Natural killer cell (primary cell): ENCODE data around the gene MACROD2. TPM values are rescaled to one million over a fixed set of nuclear protein-coding genes. Genes with fewer than 3 reads are reported as not detected.

ENCODE experiments used
- ATAC-seq, 3 donors: fragments of 150-1000 bp in 2 of 3; fragments of 200-7000 bp in 1 of 3; cut with Tn5 transposase; 1 replicate in 1 of 3; 2 replicates in 2 of 3; pipeline ENCODE4 v1.10.0; 2021; ENCODE audit warnings: mild to moderate bottlenecking in 2 of 3, moderate library complexity in 2 of 3
- DNase-seq, 2 donors: peaks; one replicate each; pipeline versions ENCODE4 v3.0.0 to v3.0.0-alpha.2; 2013 to 2021; ENCODE audit warnings: mixed read lengths in 1 of 2
- H3K27ac ChIP-seq: one replicate; pipeline ENCODE4 v1.5.1; 2013; ENCODE audit warnings: mild to moderate bottlenecking, low read length
- H3K27me3 ChIP-seq: one replicate; pipeline ENCODE4 v1.6.1; 2013; ENCODE audit warnings: low read length; ENCODE audit not compliant: control insufficient read depth, insufficient read depth
- H3K36me3 ChIP-seq: one replicate; pipeline ENCODE4 v1.6.1; 2013; ENCODE audit warnings: low read length; ENCODE audit not compliant: control insufficient read depth, insufficient read depth
- H3K4me1 ChIP-seq: one replicate; pipeline ENCODE4 v1.6.1; 2013; ENCODE audit warnings: low read length; ENCODE audit not compliant: control insufficient read depth, insufficient read depth
- H3K4me3 ChIP-seq: one replicate; pipeline ENCODE4 v1.5.1; 2013; ENCODE audit warnings: low read length
- H3K9me3 ChIP-seq: one replicate; pipeline ENCODE4 v1.6.1; 2013; ENCODE audit warnings: low read length; ENCODE audit not compliant: control insufficient read depth, insufficient read depth
- H3K27ac Mint-ChIP-seq, 2 donors: one replicate each; pipeline ENCODE4 v1.8.0; 2022; ENCODE audit warnings: mild to moderate bottlenecking in 2 of 2, mixed read lengths in 2 of 2, moderate library complexity in 1 of 2
- H3K27me3 Mint-ChIP-seq, 2 donors: one replicate each; pipeline ENCODE4 v1.8.0; 2022; ENCODE audit warnings: low read depth in 2 of 2, mixed read lengths in 2 of 2
- H3K36me3 Mint-ChIP-seq: one replicate; pipeline ENCODE4 v1.8.0; 2022; ENCODE audit warnings: mixed read lengths
- H3K4me1 Mint-ChIP-seq, 2 donors: one replicate each; pipeline ENCODE4 v1.8.0; 2022; ENCODE audit warnings: mixed read lengths in 2 of 2
- H3K4me3 Mint-ChIP-seq: one replicate; pipeline ENCODE4 v1.8.0; 2022; ENCODE audit warnings: mild to moderate bottlenecking, moderate library complexity, mixed read lengths
- H3K9me3 Mint-ChIP-seq, 2 donors: one replicate each; pipeline ENCODE4 v1.8.0; 2022; ENCODE audit warnings: mixed read lengths in 2 of 2
- CTCF ChIP-seq: fragments of 200-600 bp; IDR thresholded peaks from one replicate; pipeline ENCODE4 v1.8.0; 2022; ENCODE audit warnings: antibody characterized with exemption
- whole genome bisulfite sequencing: methylation state at CpG from one replicate; pipeline ENCODE4 v1.1.7; 2013; ENCODE audit warnings: missing lambda C conversion rate; ENCODE audit not compliant: insufficient coverage; 5-methylcytosine and 5-hydroxymethylcytosine counted together
- intact Hi-C: fragments of 100-400 bp; cut with micrococcal nuclease; formaldehyde crosslinking; loops from one replicate; pipeline ENCODE4 v1.14.2; 2022
- total RNA-seq, 4 donors: library from RNA; stranded (reverse); fragments of 120-200 nt in 1 of 4; gene quantifications; one replicate each; pipeline versions ENCODE4 v1.2.3 to v1.2.4, GENCODE V29; 2013 to 2022

The MACROD2 gene
- total RNA-seq, 3 donors from 2014 or later (not counting 1 experiment from before 2014, with no cell fraction given) = 0.19 to 0.88 TPM; not detected in 1

DNA sequence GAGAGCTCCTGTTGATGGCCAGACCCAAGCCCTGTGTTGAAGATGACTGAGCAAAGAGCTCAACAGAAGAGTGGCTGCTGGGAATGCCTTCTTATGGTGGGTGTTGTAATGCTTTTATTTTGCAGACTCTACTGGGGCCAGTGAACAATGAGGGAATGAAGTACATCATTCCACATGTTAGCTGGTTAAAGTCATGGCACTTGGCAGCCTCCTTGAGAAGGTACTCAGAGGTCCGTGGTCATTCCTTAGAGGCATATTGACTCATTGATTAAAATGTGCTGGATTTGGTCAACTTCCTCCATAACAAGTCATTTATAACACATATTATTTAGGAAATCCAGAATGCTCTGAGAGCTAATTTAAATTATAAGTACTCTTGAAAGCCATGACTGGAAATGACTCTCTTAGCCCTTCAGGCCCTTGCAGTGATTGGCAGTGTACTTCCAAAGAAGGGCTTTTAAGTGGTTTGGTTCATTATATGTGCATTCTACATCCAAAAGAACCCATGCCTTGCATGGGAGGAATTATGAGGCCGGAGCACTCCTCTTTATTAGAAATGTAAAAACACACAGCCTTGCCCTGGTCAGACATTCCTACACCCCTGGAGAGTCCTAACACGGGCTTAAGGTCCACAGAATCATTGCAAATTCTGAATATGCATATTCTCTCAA lies 1601.0 kb downstream of the MACROD2 start:
- ATAC-seq (no peak), DNase-seq (no peak)
- Histone ChIP-seq H3K27ac (no peak overlapping the region), H3K27me3 (no peaks in the 10 kb centered on the region), H3K9me3 (no peaks in the 10 kb centered on the region), H3K4me3 (no peak overlapping the region), H3K36me3 (no peaks in the 10 kb centered on the region), H3K4me1 (no peaks in the 10 kb centered on the region)
- Mint-ChIP-seq H3K4me3 (no peak overlapping the region), H3K27me3 (no peaks in the 10 kb centered on the region), H3K27ac (no peak overlapping the region), H3K9me3 (no peaks in the 10 kb centered on the region), H3K36me3 (no peaks in the 10 kb centered on the region), H3K4me1 (no peaks in the 10 kb centered on the region)
- no peak for TF ChIP-seq CTCF
- 80% methylated on average over 3 of the region's 3 CpGs for WGBS
- intact Hi-C loops = no loop called here

GRCh38 chr20:15597306-15597705 lies 1602.0 kb downstream of the MACROD2 start:
- H3K9me3 ChIP-seq = no peaks in the 10 kb centered on the region
- Mint-ChIP-seq H3K36me3 (no peaks in the 10 kb centered on the region), H3K4me1 (no peaks in the 10 kb centered on the region), H3K27ac (no peak overlapping the region), H3K27me3 (no peaks in the 10 kb centered on the region), H3K9me3 (peaks cover 0 to under 1% of the 10 kb centered on the region in 2 donors), H3K4me3 (no peak overlapping the region)
- no peak for ATAC-seq
- 83% methylated on average over 2 of the region's 2 CpGs for WGBS
- H3K36me3 ChIP-seq = no peaks in the 10 kb centered on the region
- H3K27me3 ChIP-seq = no peaks in the 10 kb centered on the region
- no peak for TF ChIP-seq CTCF
- H3K4me3 ChIP-seq = no peak overlapping the region
- no peak overlapping the region for H3K27ac ChIP-seq
- H3K4me1 ChIP-seq = no peaks in the 10 kb centered on the region
- intact Hi-C loops = no loop called here
- no peak for DNase-seq

DNA sequence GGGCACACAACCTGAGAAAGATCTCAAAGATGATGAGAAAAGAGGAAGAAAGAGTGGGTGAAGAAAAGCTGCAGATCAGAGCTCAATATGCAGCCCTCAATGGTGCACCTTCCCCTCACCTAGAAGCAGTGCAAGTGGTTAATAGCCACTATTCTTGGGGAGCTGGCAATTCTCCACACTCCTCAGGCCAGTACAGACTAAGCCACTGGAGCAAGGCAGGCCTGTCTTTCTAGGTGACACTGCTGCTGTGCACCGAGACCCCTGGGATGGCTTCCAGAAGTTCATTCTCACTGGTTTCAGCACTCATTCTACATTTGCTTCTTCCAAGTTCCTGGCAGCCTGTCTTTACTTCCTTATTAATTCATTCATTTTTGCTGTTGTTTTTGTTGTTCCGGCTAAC lies 1604.6 kb downstream of the MACROD2 start:
- no peak overlapping the region for H3K27ac ChIP-seq
- 88% methylated on average over 2 of the region's 2 CpGs for WGBS

More for the DNA sequence above, 1604.6 kb downstream of the MACROD2 start:
- H3K9me3 ChIP-seq = no peaks in the 10 kb centered on the region
- H3K4me1 ChIP-seq = no peaks in the 10 kb centered on the region
- H3K27me3 ChIP-seq = no peaks in the 10 kb centered on the region
- Mint-ChIP-seq H3K27me3 (no peaks in the 10 kb centered on the region), H3K4me3 (no peak overlapping the region), H3K9me3 (peaks cover 0 to 3% of the 10 kb centered on the region in 2 donors), H3K4me1 (no peaks in the 10 kb centered on the region), H3K36me3 (no peaks in the 10 kb centered on the region), H3K27ac (no peak overlapping the region)
- no peak for TF ChIP-seq CTCF
- no peaks in the 10 kb centered on the region for H3K36me3 ChIP-seq
- no peak overlapping the region for H3K4me3 ChIP-seq
- ATAC-seq (no peak), DNase-seq (no peak)
- intact Hi-C loops = no loop called here
